Stimulated activated CD4-positive, alpha-beta T cell treated with anti-CD3 and anti-CD28 coated beads, Interleukin-1b, Interleukin-23, amount 100 ng/mL, for 24 hours (primary cell): Measurements from ENCODE around the gene SYT6.

Source experiments
- DNase-seq, 4 experiments: peaks; one replicate each; pipeline ENCODE4 v3.0.0-alpha.2; 2020; ENCODE audit warnings: low read depth in 4 of 4, low spot score in 1 of 4

SYT6 gene

GRCh38 chr1:114154963-114155322 lies 1.3 kb upstream of the SYT6 start:
- DNase-seq, result no peak

GRCh38 chr1:114154146-114154962 lies 685 bp upstream of the SYT6 start:
- no peak for DNase-seq

- DNase-seq, result no peak
These were observed 985 bp downstream of the SYT6 start for GRCh38 chr1:114152508-114153260.

- DNase-seq, result no peak
These were observed 1.6 kb downstream of the SYT6 start for GRCh38 chr1:114152089-114152507.

GRCh38 chr1:114150016-114150415 lies 3.7 kb downstream of the SYT6 start:
- no peak for DNase-seq

GRCh38 chr1:114149211-114149610 lies 4.5 kb downstream of the SYT6 start:
- DNase-seq, result no peak

GRCh38 chr1:114145504-114146151 lies 8.0 kb downstream of the SYT6 start:
- DNase-seq, result no peak

GRCh38 chr1:114144016-114144415 lies 9.7 kb downstream of the SYT6 start:
- no peak for DNase-seq

- no peak for DNase-seq
These were observed 14.1 kb downstream of the SYT6 start for GRCh38 chr1:114139540-114139939.

- no peak for DNase-seq
These were observed 16.2 kb downstream of the SYT6 start for GRCh38 chr1:114137497-114137896.

GRCh38 chr1:114135786-114136185 lies 17.9 kb downstream of the SYT6 start:
- DNase-seq, result no peak

- DNase-seq, result no peak
These were observed 19.2 kb downstream of the SYT6 start for GRCh38 chr1:114134518-114134917.

- DNase-seq, result no peak
These were observed 20.5 kb downstream of the SYT6 start for GRCh38 chr1:114133129-114133528.

GRCh38 chr1:114131526-114132220 lies 22.0 kb downstream of the SYT6 start:
- DNase-seq, result no peak

GRCh38 chr1:114130846-114131525 lies 22.7 kb downstream of the SYT6 start:
- DNase-seq, result no peak

GRCh38 chr1:114130213-114130612 lies 23.5 kb downstream of the SYT6 start:
- no peak for DNase-seq

- DNase-seq, result no peak
These were observed 25.4 kb downstream of the SYT6 start for GRCh38 chr1:114128293-114128692.

GRCh38 chr1:114126261-114127095 lies 27.2 kb downstream of the SYT6 start:
- no peak for DNase-seq

- DNase-seq, result no peak
These were observed 29.0 kb downstream of the SYT6 start for GRCh38 chr1:114124644-114125043.
